Ammon's horn (tissue), 1 donor: Measurements from ENCODE around the gene PRRC2A.

Experiments
- DNase-seq: peaks from one replicate; pipeline ENCODE4 v3.0.0-alpha.2; 2016; ENCODE audit warnings: low spot score

Gene PRRC2A

DNA sequence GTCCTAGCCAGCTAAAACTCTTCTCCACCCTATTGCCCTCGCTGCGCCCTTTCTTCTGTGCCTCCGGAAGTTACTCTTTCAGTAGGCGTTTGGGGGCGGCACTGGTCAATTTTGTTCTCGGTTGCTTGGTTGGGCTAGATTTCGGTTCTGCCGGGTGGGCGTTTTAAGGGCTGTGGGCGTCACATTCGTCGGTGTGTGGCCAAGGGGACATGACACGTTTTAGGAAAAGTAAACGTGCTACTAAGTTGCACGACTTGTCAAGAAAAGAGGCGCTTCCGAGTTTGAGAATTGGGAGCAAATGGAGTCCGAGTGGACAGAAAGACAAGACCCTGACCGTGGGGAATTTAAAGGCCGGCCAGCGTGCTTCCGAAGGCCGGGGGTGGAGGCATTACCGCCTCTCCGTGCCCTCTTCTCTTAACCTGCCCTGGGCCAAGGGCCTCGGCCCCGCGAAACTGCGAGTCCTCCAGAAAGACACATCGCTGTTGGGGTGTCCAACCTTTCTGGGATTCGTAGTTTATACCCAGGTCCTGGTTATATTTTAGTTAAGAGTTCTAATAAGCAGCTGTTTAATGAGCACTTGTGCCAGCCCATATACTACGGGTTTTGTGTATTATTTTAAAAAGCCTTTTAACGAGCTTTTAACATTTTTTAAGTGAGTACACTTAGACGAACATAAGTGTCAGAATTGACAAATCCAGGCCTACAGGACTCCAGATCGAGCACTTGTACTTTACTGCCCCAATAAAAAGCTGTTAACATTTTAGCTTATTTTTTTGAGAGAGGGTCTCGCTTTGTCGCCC, 32.6 kb downstream of the PRRC2A start:
- DNase-seq, result peak; percentile 92

DNA sequence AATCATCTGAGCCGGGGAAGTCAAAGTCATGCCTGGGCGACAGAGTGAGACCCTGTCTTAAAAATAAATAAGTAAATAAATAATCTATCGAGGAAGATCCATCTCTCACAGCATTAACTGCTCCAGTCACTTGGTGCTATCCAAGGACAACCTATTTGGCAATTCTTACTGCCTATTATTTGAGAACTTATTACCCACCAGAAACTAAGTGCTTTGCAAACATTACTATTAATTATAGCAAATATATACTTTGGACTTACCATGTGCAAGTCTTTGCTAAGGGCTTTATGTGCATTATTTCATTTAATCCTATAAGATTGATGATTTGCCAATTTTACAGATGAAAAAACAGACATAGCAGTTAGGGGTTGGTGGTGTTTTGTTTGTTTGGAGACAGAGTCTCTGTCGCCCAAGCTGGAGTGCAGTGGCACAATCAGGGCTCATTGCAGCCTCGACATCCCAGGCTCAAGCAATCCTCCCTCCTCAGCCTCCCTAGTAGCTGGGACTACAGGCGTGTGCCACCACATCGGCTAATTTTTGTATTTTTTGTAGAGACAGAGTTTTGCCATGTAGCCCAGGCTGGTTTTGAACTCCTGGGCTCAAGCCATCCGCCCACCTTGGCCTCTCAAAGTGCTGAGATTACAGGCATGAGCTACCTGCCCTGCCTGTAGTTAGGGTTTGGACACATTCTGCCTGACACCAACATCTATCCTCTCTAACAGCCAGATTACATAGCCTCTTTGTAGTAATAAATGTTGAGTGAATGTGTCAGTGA, 34.2 kb downstream of the PRRC2A start:
- no peak for DNase-seq

DNA sequence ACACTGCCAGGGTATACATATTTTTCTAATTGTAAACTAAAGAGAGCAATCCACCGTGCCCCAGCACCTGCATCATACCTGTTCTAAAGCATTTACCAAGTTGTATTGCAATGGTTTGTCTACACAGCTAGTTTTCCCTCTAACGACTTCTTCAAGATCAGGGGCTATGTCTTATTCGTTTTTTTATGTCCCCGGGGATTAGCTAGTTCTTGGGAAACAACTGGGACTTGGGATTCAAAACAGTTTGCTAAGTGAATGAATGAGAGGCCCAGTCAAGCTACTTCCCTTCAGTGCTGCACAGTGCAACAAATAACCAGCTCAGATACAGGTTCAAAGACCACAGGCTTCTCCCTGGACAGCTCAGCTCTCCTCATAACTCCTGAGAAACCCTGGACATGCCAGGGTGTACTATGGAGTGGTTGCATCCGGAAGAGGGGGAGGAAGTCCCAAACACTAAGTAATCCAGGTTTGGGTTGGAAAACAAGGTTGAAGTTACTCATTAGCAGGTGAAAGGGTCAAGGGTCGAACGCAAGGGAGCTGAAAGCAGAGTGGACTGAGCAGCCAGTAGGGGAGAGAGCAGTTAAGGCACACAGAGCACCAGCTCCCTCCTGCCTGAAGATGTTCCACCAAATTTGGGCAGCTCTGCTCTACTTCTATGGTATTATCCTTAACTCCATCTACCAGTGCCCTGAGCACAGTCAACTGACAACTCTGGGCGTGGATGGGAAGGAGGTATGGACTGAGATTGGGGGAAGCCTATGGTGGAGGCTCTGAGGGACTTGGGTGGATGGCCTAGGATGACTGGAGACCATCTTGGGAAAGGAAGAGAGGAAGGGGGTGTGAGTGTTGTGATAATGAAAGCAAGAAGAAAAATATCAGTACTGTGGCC, 35.1 kb downstream of the PRRC2A start, which contains the start of gene APOM:
Gene APOM, plus strand, starts transcription at position 546 of the 889 bp plus-strand sequence. Its CDS starts 73 bp downstream, at position 619.
- DNase-seq, result no peak

DNA sequence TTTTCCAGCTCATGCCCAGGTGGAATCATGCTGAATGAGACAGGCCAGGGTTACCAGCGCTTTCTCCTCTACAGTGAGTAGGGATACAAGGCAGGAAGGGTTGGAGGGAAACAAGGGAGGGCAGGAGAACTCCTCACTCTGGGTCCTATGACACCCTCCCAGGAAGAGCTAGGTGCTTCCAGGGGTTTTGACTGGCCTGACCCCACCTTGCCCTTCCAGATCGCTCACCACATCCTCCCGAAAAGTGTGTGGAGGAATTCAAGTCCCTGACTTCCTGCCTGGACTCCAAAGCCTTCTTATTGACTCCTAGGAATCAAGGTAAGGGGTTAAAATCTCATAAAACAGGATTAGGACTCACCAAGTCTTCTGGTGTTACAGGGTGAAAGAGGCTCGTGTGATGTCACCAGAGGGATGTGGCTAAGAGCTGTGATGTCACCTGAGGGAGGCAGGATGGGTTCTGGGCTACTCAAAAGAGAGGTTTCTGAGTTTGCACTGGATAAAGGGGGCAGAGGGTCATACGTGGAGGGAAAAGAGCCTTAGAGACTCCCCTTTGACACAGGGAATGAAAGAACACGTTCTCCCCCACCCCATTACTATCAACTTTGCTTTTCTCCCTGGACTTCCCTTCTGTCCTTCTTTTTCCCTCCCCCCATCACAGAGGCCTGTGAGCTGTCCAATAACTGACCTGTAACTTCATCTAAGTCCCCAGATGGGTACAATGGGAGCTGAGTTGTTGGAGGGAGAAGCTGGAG, 37.1 kb downstream of the PRRC2A start:
- no peak for DNase-seq

DNA sequence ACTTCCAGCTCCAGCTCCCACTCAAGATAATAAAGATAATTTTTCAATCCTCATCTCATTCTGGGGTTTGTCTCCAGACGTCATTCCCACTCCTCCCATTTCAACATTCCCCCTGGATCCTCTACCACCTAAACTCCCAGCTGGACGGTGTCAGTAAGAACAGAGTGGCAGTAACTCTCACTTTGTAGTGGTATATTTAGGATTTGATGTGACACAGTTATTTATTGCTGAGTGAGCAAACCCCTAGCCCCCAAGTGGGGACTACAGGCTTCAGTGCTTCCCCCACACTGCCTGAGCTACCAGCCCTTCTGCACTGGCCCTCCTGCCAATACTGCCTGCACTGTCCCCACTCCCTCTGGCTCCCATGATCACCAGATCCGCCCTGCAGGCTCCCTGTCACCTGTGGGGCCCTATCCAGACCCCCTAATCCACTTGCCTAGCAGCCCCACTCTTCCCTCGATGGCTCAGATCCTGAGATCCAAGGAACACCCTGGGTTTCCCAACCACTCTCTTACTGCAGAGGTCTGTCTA, 37.7 kb downstream of the PRRC2A start:
- no peak for DNase-seq

DNA sequence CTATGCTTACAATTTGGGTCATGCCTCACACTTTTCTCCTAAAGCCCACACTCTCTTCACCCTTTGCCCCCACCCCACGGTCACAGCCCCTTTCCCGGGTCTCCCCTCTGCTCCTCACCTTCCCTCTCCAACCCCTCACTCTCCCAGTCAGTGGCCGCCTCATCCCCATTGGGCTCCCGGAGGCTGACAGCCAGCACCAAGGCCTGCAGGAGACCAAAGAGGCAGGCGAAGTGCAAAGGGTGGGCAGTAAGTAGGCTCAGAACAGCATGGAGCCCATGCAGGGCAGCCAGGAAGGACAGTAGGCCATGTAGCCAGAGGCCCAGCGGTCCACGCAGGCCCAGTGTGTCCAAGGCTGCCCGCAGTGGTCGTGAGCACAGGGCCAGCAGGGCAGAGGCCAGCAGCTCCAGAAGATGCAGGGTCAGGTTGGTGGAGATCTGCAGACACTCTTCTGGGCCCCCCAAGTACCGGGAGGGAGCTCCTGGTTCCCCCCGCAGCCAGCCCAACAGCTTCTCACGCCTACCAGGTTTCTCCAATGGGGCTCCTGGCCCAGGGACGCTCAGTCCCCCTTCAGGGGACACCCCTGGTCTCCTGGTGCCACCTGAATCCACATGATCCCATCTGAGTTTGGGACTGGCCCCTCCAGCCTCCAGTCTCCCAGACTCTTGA, 38.6 kb downstream of the PRRC2A start:
- no peak for DNase-seq

DNA sequence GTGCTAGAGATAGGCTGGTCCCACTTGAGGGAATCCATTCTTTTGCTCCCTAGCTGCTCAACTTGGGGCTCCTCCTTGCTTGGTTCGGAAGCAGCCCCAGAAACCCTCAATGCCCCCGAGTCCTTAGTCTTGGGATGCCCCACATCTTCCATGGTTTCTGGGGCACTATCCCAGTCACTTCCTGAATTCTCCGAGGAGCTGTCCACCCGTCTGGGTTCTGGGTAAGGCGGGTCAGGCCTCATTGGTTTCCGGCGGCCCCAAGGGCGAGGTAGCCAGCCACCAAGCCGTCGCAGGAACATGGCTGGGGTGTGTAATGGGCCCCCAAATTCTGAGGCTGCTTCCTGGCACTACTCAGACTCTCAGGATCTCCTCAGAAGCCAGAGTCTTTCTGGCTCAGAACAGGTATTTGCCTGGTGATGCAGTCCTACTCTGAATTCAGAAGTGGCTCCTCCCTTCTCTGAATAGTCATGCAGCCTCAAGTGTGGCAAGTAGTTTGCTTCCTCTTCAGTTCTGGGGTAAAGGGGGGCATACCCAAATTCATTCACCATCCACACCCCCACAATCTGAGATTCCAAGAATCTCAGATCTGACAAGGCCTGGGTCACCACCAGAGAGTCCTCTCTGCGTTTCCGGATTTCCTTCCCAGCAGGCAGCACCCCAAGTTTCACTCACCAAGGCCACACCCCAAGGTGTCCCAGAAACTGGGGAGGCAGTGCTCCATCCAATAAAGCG, 39.3 kb downstream of the PRRC2A start:
- DNase-seq, result no peak

DNA sequence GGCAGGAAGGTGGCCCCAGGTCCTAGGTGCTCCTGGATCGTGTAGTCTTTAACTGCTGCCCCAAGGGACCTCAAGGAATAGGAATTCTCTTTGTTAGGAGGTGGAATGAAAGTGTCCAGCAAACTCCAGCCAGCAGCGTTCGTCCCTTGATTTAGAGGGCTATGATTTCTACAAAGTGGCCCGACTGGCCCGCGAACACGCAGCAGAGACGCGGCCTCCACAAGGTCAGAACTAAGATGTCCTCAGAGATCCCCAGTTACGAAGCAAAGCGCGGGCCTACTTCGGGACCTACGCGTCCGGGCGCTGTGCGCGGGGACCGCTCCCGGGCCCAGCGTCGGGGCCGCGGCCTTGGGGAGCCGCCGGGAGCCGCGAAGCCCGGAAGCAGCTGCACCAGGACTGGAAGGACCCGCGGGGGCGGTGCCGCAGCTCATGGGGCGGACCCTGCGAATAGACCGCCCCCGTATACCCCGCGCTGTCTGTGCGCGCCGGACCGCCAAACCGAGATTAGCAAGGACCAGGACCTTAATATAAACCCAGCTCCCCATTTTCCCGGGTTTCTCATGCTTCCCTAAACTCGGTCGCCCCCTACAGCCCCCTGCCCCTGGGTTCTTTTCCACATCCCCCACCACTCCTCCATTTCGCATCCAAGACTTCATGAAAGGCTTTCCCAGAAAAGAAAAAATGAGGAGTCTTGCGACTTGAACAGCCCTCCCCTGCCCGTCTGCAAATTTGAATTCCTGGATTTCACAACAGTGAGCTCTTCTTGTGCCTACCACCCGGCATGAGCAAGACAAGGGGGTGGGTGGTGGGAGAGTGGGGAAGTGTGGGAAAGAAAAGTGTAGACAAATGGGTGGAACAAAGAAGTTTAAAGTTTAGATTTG, 40.1 kb downstream of the PRRC2A start, which contains the start of gene C6orf47:
Gene C6orf47, minus strand, starts transcription at position 398 of the 881 bp plus-strand sequence. CDS start 831 bp downstream, outside the sequence.
- peak; percentile 89 for DNase-seq

DNA sequence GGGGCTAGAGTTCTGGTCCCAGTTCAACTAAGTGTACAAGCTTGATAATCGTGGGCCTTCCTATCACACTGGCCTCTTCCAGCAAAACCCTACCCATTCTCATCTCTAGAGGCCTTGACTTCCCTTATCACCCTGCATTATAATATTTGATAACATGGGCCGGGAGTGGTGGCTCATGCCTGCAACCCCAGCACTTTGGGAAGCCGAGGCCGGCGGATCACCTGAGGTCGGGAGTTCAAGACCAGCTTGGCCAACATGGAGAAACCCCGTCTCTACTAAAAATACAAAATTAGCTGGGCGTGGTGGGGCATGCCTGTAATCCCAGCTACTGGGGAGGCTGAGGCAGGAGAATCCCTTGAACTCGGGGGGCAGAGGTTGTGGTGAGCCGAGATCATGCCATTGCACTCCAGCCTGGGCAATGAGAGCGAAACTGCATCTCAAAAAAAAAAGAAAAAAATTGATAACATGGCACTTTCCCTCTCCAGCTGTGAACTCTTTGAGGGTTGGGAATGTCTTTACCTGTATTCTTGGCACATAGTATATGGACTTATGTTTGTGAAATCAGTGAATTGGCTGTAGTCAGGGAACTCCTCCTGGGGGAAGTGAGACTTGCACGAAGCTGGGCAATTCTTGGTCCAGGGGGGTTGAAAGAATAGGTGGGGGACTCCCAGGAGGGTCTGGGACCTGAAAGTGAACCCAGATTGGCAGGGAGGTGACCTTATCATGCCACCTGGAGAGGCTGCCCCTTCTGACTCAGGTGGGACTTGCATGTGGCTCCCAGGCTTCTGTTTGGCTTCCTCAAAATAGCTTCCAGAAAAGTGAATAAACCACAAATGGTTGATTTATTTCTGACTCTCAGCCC, 41.0 kb downstream of the PRRC2A start:
- DNase-seq, result no peak

DNA sequence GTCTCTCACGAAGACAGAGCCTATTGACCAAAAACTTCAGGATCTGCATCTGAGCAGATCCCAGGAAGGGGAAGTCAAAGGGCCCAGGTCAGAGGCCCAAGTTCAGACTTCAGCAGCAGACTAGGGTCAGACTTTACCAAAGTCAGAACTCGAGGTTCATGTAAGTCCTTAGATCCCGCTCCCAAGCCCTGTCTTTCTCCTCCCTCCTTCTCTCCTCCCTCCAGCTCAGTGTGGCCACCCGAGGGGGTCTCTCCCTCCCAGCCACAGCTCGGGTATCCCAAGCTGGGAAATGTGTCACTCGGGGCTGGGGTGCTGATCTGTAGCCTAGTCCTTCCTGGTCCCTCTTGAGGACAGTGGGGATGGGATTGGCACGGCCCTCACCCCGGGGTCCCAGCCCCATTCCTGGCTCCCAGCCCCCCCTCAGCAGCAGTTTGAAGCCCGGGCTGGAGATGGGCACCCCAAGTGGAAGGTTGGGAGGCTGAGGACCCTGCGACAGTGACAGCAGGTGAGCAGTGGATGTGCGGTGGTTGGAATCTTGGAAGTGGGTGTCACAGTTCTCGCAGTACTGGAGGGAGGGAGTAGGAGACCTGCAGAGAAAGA, 41.7 kb downstream of the PRRC2A start:
- DNase-seq, result no peak

DNA sequence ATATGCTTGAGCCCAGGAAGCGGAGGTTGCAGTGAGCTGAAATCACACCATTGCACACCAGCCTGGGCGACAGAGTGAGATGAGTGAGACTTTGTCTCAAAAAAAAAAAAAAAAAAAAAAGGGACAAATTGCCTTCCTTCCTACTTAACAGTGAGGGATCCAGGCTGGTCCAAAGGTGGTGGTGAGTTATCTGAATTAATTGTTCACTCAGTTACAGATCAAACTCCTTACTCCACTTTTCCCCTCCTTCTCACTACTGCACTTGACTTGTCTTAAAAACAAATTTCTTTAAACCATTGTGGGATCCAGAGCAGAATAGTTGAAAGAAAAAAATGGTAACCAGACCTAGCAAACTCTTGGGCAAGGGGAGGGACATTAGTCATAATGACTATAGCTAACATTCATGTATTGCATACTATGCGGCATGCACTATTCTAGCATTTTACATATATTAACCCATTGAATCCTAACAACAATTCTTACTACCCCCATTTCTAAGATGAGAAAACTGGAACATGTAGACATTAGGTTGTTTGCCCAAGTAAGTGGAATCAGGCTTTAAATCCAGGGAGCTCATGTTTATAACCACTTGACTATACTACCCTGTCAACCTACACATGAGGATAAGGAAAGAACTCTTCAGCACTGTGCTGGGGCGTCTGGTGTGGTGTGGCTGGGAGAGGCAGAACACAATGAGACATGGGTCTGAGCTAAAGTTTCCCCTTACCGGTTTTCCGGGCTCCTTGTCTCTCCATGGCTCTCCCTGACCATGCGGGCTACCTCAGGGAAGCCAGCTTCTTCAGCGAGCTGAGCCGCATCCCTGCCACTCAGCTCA, 42.8 kb downstream of the PRRC2A start:
- no peak for DNase-seq

DNA sequence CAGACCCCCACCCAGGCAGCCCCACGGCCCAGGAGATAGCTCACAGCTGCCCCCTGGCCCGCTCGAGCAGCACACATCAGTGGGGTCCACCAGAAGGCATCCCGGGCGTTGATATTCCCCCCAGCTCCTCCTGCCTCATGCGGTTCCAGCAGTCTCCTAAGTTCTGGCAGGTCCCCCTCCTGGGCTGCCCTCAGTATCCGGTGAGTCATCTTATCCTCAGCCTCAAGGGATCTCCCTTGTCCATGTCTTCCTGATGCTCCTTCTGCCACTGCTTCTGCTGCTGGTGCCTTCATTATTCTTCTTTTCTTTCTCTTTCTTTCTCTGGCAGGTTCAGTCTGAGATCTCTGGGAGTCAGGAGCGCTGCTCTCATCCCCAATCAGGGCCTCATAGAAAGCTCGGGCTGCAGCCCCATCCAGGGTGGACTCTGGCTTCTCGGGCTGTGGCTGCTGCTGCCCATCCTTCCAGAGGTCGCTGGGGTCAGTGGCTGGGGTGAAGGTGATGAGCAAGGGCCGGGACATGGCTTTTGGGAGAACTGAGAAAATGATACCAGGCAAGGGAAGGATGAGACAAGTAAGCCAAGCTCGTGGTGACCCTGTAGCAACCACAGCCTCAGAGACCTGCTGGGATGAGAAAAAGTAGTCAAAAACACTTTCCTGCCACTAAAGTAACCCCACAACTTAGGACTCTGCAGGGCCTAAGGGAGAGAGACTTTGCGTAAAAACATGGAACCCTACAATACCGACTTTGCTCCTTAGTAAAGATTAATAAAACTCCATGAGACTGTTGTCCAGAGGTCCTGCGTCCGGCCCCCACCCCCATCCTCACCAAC, 43.7 kb downstream of the PRRC2A start:
- DNase-seq, result no peak

DNA sequence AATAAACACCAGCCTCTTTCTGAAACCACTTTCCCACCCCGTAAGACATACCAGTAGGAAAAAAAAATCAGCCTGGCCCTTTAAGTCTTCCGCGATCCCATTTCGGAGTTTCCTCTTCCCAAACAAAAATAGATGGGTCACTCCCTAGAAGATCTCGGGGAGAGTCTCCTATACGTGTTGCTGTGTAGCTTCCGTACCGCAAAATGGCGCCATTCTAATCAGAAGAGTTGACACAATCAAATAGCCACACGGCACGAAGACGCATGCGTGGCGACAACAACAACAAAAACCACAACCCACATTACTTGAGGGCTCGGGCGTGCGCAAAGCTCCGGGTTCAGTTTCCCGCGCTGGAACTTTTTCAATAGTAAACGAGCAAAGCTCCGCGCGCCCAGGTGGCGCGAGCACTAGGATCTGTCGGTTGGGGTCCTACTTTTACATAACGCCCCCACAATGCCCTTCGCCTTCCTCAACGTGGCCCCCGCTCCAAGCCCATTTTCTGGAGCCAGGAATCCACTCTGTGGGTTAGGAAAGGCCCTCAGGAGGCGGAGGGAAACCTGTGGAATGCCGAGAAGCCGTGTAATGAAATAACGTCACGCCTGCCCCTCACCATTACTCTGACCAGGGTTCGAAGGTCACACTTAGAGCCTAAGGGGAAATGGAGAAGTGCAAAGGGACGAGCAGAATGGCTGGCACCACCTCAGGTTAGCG, 44.4 kb downstream of the PRRC2A start, which contains the start of gene GPANK1:
Gene GPANK1, minus strand, starts transcription at position 208 of the 711 bp plus-strand sequence. CDS start 519 bp downstream, outside the sequence.
- DNase-seq, result peak; percentile 98

DNA sequence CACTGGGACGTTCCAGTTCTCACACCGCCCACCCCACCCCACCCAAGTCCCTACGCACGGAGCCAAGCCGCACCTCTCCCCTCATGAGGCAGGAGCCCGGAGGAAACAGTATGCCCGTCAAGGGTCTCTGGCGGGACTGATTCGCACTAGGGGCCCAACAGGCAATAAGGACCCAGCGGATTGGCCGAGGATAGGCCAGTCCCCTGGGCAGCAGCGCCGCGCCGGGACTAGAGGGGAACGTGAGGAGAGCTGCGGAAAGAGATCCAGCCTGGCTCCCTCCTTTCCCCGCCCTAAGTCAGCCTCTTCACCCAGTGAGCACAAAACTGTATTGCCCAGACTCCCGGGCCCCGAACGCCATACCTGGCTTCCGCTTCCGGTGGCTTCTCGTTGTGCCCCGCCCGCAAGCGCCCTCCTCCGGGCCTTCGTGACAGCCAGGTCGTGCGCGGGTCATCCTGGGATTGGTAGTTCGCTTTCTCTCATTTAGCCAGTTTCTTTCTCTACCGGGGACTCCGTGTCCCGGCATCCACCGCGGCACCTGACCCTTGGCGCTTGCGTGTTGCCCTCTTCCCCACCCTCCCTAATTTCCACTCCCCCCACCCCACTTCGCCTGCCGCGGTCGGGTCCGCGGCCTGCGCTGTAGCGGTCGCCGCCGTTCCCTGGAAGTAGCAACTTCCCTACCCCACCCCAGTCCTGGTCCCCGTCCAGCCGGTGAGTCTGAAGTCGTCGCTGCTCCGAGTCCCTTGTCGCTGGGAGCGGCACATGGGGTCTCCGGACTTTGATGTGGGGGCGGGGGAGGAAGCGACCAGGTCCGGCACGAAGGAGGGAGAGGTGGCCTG, 45.2 kb downstream of the PRRC2A start, which contains the start of gene CSNK2B:
Gene CSNK2B, plus strand, starts transcription at position 580 of the 836 bp plus-strand sequence. CDS start 752 bp downstream, outside the sequence.
- peak; percentile 99 for DNase-seq
